GM19025 (cell line): ENCODE measurements around the gene SPPL2B.
"Not testable (repeated sequence)": the region's sequence is repeated elsewhere in the genome, so short reads cannot be mapped to it uniquely, and the experiment has no call there.

Source experiments
- ATAC-seq: cut with Tn5 transposase; IDR thresholded peaks from one replicate; pipeline ENCODE4 v1.9.1; 2021; ENCODE audit warnings: mild to moderate bottlenecking, low read depth, moderate library complexity; ENCODE audit not compliant: unreplicated experiment

SPPL2B gene

DNA sequence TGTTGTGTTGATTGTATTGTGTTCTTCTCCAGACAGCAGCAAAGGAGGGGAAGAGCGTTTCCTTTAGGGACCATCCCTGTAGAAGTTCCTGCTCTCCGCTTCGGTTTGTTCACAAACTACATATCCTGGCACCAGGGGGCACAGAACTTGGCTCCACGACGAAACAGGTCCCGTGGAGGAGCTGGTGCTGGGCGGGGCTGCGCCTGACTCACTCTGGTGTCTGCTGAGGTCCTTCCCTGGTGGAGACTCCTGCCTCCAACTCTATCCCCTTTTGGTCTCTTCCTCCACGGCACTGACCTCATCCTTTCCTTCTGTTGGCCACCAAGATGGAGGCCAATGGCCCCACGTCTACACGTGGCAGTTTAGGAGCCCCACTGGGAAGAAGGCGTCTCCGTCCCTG is 46.3 kb downstream of the SPPL2B start:
- ATAC-seq = no peak

DNA sequence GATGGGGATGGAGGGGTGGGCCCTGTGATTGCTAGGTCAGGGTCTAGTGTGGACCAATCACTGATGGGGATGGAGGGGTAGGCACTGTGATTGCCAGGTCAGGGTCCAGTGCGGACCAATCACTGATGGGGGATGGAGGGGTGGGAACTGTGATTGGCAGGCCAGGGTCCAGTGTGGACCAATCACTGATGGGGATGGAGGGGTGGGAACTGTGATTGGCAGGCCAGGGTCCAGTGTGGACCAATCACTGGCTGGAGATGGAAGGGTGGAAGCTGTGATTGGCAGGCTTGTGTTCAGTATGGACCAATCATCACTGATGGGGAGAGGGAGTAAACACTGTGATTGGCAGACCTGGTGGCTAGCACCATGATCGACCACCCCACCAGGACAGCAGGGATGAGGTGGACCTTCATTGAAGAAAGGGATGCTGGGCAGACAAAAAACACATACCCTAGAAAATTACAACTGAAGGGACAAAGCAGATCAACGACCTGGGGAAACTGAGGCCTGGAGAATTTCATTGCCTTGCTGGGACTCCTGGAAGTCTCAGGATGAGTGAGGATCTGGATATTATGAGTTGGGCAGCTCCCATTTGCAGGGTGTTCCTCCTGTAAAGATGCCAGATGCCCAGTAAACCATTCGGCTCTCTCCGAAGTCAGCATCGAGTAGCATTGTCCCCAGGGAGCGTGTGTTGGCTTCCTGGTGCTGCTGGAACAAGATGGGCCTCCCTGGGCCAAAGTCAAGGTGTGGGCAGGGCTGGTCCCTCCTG is 47.1 kb downstream of the SPPL2B start:
- ATAC-seq = no peak

DNA sequence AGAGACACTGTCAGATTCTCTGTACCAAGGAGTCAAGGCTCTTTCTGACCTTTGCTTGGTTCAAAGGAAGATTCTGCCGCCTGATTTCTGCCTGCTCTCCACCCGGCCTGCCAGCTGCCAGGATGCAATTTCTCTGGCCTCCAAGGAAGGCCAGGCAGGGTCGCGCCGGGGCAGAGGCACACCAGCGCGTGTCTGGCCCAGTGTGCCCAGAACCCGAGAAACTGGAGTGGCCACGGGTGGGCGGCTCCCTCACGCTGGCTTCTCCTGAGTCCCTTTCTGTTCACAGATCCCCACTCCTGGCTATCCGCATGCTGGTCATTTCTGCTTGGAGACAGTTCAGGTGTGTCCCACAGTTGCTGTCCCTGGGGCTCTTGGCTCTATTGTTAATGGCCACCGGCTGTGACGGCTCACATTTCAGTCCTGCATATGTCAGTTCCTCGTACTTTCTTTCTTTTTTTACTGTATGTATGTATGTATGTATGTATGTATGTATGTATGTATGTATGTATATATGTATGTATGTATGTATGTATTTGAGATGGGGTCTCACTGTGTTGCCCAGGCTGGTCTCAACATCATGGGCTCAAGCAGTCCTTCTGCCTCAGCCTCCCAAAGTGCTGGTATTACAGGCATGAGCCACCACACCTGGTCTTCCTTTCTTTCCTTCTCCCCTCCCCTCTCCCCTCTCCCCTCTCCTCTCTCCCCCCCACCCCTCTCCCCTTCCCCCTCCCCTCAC is 48.5 kb downstream of the SPPL2B start:
- no peak for ATAC-seq

DNA sequence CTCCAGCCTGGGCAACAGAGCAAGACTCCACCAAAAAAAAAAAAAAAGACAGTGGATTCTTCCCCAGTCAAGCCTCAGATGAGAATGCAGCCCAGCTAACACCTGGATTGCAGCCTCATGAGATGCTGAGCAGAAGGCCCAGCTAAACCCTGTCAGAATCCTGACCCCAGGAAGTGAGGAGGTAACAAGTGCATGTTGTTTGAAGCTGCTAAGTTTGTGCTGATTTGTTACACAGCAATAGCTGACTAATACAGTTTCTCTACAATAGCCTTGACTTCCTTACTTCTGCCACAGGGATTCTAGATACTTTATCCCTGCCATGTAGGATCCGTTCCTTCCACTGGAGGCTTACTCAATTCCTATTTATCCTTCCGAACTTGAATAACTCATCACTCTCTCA is 52.1 kb downstream of the SPPL2B start:
- ATAC-seq = no peak

DNA sequence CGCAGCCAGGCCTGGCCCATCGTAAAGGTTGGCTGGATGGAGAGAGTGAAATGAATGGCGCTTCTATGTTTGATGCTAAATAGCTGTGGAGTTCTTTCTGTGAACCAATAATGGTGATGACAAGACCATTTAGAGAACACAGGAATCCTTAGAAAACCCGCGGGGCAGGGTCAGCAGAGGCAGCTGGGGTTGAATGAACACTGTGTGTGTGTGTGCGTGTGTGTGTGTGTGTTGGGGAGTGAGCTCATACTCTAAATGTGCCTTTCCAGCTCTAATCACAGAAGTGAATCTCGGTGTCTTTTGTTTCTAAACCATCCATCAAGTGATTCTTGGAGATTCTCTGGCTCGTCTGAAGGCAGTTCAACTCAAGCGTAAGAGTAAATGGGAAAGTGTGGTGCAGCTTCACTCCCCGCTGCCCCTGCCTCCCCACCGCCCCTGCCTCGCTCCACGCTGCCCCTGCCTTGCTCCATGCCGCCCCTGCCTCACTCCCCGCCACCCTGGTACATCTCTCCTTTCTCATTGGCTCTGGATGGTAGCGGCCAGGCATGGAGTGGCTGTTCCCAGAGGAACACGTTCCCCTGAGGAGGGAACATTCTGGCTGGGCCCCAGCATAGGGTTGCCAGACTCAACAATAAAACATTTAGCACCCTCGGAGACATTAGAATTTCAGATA is 52.8 kb downstream of the SPPL2B start:
- ATAC-seq = no peak

DNA sequence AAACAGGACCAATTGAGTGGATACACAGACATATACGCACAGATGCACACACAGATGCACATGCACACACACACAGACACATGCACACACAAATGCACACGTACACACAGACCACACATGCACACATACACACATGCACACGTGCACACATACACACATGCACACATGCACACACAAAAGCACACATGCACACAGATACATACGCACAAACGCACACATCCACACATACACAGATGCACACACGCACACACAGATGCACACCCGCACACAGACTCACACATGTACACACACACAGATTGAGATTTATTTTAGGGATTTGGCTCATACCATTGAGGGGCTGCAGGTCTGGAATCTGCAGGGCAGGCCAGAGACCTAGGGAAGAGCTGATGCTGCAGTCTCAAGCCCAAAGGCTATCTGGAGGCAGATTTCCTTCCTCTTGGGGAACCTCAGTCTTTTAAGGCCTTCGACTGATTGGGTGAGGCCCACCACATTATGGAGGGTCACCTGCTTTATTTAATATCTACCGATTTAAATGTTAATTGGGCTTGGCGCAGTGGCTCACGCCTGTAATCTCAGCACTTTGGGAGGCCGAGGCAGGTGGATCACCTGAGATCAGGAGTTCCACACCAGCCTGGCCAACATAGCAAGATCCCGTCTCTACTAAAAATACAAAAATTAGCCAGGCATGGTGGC is 54.2 kb downstream of the SPPL2B start:
- no peak for ATAC-seq

DNA sequence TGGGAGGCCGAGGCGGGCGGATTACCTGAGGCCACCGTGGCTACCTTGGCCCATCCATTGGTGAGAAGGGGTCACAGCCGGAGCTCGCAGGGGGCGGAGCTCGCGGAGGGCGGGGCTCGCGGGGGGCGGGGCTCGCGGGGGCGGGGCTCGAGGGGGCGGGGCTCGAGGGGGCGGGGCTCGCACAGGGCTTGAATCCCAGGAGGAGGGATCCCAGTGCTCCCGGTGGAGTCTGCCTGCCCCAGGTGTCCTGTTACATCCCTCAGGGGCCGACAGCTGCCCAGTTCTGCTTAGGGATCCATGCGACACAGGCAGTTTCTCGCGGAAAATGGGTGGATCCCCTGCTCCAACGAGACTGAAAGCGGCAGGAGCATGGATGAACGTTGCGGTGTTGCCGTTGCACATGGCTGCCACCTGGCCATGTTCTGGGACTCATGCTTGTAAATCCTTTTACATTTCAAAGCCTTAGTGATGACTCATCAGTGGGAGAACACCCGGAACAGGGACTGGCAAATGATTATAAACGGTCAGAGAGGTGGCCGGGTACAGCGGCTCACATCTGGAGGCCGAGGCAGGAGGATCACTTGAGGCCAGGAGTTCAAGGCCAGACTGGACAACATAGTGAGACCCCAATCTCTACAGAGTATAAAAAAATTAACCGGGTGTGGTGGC is 56.7 kb downstream of the SPPL2B start:
- ATAC-seq = no peak

DNA sequence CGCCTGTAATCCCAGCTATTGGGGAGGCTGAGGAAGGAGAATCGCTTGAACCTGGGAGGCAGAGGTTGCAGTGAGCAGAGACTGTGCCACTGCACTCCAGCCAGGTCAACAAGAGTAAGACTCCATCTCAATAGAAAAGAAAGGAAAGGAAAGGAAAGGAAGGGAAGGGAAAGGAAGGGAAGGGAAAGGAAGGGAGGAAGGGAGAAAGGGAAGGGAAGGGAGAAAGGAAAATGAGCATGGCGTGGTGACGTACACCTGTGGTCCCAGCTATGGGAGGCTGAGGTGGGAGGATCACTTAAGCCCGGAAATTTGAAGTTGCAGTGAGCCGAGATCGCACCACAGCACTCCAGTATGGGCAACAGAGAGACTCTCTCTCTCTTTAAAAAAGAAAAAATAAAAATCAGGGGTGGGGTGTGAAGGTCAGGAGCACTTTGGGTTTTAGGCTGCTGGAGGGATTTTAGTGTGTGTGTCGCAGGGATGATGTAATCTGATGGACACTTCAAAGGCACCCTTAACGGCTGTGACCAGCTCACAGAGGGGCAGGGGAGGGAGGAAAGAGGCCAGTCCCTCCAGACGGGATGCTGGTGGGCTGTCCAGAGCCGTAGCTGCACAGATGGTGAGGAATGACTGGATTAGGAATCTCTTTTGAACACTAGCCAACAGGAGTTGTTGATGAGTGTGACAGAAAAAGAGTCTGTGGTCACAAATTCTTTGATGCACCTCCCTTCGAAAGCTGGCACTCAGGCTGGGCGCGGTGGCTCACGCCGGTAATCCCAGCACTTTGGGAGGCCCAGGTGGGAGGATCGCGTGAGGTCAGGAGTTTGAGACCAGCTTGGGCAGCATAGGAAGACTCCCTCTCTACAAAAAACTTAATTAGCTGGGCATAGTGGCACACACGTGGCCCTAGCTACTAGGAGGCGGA is 59.1 kb downstream of the SPPL2B start:
- ATAC-seq = no peak

DNA sequence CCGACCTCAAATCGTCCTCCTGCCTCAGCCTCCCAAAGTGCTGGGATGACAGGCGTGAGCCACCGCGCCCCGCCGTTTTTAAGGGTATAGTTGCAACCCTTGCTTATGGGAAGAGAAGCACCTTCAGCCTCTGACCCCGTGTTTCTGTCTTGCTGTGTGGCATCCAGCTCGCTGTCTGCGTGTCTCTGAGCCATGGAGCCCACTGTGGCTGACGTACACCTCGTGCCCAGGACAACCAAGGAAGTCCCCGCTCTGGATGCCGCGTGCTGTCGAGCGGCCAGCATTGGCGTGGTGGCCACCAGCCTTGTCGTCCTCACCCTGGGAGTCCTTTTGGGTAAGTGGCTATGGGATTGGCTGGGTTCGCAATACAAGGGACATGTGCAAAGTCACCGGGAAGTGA is 61.1 kb downstream of the SPPL2B start:
- no peak for ATAC-seq

DNA sequence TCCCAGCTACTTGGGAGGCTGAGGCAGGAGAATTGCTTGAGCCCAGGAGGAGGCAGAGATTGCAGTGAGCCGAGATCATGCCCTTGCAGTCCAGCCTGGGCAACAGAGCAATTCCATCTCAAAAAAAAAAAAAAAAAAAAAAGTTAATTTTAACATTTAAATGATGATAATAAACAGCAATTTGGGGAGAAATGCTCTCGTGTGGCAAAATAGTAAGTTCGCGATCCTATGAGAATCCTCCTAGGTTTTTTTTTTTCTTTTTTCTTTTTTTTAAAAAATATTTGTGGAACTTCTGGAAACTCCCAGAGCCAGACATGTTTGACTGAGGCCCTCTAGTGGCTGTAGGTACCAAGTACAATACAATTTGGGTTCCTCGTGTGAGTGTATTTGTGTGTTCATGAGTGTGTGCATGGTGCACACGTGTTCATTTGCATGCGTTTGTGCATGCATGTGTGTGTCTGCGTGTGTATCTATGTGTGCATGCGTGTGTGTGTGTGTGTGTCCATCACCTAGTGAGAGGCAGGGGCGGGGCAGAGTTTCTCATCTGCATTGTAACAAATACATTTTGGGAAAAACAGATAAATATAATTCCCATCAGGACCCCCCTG is 62.7 kb downstream of the SPPL2B start:
- no peak for ATAC-seq

DNA sequence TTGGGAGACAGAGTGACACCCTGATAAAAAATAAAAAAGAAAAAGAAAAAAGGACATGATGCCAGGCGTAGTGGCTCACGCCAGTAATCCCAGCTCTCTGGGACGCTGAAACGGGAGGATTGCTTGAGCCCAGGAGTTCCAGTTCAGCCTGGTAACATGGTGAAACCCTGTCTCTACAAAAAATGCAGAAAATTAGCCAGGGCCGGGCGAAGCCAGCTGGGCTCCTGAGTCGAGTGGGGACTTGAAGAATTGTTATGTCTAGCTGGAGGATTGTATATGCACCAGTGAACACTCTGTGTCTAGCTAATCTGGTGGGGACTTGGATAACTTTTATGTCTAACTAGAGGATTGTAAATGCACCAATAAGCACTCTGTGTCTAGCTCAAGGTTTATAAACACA is 63.9 kb downstream of the SPPL2B start:
- no peak for ATAC-seq

DNA sequence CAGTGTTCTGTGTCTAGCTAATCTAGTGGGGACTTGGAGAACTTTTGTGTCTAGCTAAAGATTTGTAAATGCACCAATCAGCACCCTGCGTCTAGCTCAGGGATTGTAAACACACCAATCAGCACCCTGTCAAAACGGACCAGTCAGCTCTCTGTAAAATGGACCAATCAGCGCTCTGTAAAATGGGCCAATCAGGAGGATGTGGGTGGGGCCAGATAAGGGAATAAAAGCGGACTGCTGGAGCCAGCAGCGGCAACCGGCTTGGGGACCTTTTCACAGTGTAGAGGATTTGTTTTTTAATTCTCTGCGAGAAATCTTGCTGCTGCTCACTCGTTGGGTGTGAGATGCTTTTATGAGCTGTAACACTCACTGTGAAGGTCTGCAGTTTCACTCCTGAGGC is 64.4 kb downstream of the SPPL2B start:
- ATAC-seq = not testable (repeated sequence)

DNA sequence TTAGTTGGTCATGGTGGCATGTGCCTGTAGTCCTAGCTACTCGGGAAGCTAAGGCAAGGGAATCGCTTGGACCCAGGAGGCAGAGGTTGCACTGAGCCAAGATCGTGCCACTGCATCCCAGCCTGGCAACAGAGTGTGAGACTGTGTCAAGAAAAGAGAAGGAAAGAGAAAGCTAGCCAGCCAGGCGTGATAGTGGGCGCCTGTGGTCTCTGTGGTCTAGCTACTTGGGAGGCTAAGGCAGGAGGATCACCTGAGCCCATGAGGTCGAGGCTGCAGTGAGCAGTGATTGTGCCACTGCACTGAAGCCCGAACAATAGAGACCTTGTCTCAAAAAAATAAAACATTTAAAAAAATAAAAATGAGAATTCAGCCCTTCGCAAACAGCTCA is 65.6 kb downstream of the SPPL2B start:
- ATAC-seq = no peak

DNA sequence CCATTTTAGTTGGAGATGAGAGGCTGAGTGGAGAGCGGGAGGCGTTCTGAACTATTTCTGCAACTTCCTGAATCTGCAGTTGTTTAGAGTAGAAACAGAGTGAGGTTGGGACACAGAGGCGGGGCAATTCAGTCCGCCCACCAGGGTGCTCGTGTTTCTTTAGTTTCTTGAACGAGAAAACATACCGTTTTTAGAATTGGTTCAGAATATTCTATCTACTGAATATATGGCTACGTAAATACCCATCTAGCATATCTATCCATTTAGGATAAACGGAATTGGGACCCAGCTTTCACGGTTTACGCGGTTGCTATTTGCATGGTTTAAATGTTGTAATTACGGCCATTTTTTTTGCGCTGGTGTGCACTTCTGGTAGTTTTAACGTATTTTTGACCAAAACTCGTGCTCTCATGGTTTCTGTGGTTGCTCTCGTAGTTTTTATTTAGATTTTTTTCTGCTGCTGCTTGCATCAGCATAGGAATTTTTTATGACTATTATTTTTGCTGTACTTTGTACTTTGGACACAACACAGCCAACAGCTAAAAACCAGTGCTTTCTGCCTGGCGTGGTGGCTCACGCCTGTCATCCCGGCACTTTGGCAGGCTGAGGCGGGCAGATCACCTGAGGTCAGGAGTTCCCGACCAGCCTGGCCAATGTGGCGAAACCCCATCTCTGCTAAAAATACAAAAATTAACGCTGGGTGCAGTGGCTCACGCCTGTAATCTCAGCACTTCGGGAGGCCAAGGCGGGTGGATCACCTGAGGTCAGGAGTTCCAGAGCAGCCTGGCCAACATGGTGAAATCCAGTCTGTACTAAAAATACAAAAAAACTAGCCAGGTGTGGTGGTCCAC is 66.2 kb downstream of the SPPL2B start:
- no peak for ATAC-seq

DNA sequence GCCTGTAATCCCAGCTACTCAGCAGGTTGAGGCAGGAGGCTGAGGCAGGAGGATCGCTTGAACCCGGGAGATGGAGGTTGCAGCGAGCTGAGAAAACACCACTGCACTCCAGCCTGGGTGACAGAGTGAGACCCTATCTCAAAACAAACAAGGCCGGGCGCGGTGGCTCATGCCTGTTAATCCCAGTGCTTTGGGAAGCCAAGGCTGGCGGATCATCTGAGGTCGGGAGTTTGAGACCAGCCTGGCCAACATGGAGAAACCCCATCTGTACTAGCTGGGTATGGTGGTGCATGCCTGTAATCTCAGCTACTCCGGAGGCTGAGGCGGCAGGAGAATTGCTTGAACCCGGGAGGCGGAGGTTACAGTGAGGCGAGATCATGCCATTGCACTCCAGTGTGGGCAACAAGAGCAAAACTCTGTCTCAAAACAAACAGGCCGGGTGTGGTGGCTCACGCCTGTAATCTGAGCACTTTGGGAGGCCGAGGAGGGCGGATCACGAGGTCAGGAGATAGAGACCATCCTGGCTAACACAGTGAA is 66.9 kb downstream of the SPPL2B start:
- not testable (repeated sequence) for ATAC-seq

DNA sequence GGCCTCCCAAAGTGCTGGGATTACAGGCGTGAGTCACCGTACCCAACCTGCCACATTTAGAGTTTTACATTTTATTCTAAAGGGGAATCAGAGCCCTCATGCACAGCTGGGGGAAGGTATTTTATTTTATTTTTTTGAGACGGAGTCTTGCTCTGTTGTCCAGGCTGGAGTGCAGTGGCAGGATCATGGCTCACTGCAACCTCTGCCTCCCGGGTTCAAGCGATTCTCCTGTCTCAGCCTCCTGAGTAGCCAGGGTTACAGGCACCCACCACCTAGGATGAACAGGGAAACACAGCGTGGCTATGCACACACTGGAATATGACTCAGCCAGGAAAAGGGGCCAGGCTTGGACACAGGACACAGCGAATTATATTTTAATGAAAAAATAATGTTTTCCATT is 68.7 kb downstream of the SPPL2B start:
- ATAC-seq = not testable (repeated sequence)

DNA sequence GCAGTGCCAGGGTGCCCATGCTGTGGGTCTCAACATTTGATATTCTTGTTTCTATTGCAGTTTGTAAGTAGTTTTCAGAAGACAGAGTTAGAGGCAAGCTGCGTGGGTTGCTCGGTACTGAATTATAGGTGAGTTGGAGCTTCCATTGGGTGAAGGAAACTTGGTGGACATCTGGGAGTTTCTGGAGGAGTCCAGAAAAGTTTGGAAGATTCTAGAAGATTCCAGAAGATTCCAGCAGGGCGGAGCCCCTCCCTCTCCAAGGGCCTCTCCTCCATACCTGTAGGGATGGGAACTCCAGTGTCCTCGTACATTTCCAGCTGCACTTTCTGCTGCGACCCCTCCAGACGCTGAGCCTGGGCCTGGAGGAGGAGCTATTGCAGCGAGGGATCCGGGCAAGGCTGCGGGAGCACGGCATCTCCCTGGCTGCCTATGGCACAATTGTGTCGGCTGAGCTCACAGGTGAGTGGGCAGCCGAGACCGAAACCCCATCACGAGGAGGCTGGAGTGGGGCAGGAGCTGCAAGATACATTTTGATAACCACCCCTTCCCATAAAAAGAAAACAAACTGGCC is 70.3 kb downstream of the SPPL2B start:
- no peak for ATAC-seq

DNA sequence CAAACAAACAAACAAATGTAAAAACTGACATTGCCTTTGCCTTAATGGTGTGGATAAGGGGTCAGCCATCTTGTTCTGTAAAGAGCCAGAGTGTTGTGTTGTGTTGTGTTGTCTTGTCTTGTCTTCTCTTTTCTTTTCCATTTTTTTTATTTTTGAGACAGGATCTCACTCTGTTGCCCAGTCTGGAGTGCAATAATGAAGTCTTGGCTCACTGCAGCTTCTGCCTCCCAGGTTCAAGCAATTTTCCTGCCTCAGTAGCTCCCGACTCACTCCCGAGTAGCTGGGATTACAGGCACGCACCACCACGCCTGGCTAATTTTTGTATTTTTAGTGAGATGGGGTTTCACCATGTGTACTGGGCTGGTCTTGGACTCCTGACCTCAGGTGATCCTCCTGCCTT is 71.1 kb downstream of the SPPL2B start:
- no peak for ATAC-seq
